ENCODE data around the gene GP1BB. TPM values are rescaled to one million over a fixed set of nuclear protein-coding genes. Genes with fewer than 3 reads are reported as not detected.

Gene GP1BB
- total RNA-seq, 2 donors from 2014 or later = 6.8 to 60.3 TPM

DNA sequence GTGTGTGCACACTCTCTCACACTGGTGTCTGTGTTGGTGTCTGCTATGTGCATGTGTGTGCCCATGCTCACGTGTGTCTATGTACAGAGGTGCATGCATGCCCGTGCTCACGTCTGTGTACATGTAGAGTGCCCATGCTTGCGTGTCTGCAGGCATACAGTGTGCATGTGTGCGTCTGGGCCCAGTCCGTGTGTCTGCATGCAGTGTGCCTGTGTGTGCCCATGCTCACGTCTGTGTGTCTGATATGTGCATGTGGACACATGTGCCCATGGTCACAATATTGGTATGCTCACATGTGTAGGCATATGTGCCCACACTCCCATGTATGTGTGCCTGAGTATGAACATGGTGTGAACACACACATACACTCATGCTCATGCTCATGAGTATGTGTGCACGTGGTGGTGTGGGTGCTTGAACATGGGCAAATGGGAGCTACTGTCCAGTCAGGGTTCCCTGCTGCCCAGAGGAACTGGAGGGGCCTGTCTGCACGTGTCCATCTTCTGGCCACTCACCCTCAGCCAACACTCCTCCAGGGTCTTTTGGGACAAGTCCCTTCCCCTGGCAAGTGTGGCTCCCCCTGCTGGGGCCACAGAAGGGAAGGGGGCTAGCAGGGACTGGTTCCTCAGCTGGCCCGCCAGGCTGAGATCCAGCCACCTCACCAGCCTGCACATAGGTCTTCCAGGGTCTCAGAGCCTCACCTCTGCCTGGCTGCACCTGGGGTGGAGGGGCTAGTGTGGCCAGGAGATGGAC is 29.9 kb downstream of the GP1BB start:
- Histone ChIP-seq H3K4me1 (replicated peaks) (peaks cover 5% of the 10 kb centered on the region), H3K4me3 (no peak overlapping the region), H3K27ac (no peak overlapping the region), H3K36me3 (no peaks in the 10 kb centered on the region), H3K9me3 (no peaks in the 10 kb centered on the region), H3K27me3 (replicated peaks; ENCODE audit: insufficient read depth) (peaks cover 19% of the 10 kb centered on the region)
- no peak for TF ChIP-seq CTCF (IDR thresholded peaks at IDR 0.05)
- TF ChIP-seq POLR2AphosphoS5 (IDR thresholded peaks at IDR 0.05) = no peak
- no peak for TF ChIP-seq POLR2A (IDR thresholded peaks at IDR 0.05)
- WGBS = 86% methylated on average over 9 of the region's 10 CpGs
- no peak for DNase-seq (ENCODE audit: low spot score)
- intact Hi-C loops (cut with DNase I) = no loop called here

DNA sequence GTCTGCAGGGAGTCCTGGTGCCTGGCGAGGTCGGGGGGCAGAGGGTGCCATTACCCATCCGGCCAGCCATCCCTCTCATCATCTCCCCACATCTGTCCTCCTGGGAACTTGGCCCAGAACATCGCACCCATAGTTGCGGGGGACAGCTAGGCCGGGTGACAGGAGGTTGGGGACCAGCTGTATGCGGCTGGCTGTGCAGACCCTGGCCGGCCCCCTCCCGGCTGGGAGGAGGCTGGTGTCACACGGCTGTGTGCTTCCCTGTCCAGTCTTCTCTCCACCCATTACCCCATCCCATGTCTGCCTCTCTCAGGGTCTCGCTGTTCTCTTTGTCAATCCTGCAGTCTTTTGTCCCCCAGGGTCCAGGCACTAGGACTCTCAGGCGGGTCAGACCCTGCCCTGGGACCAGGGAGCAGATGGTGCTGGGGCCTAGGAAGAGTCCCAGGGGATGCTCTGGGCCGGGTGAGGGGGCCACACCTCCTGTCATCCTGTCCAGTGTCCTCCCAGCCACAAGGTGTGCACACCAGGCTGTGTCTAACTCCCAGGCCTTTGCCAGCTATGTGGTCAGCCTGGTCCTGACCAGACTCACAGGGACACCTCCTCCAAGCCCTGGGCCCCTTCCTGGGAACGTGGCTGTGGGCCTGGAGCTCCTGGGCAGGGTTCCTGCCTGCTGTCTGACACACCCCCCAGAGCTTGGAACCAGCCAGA is 30.8 kb downstream of the GP1BB start:
- no peak for DNase-seq (ENCODE audit: low spot score)

GRCh38 chr22:19754701-19755144 is 31.4 kb downstream of the GP1BB start:
- no peak for DNase-seq (ENCODE audit: low spot score)
- H3K4me1 ChIP-seq (replicated peaks) = peaks cover 5% of the 10 kb centered on the region
- no peaks in the 10 kb centered on the region for H3K9me3 ChIP-seq
- peaks cover 19% of the 10 kb centered on the region for H3K27me3 ChIP-seq (replicated peaks; ENCODE audit: insufficient read depth)
- 43% methylated on average over 14 of the region's 14 CpGs for WGBS
- H3K27ac ChIP-seq = no peak overlapping the region
- TF ChIP-seq CTCF (IDR thresholded peaks at IDR 0.05) (no peak), POLR2A (IDR thresholded peaks at IDR 0.05) (no peak), POLR2AphosphoS5 (IDR thresholded peaks at IDR 0.05) (no peak)
- H3K36me3 ChIP-seq = no peaks in the 10 kb centered on the region
- no peak overlapping the region for H3K4me3 ChIP-seq
- intact Hi-C loops (cut with DNase I) = no loop called here

More for the DNA sequence above, 30.8 kb downstream of the GP1BB start:
- TF ChIP-seq CTCF (IDR thresholded peaks at IDR 0.05) = no peak
- TF ChIP-seq POLR2AphosphoS5 (IDR thresholded peaks at IDR 0.05) = no peak
- TF ChIP-seq POLR2A (IDR thresholded peaks at IDR 0.05) = no peak
- 77% methylated on average over 14 of the region's 14 CpGs for WGBS
- intact Hi-C loops (cut with DNase I) = no loop called here
- Histone ChIP-seq H3K4me3 (no peak overlapping the region), H3K27me3 (replicated peaks; ENCODE audit: insufficient read depth) (peaks cover 19% of the 10 kb centered on the region), H3K27ac (no peak overlapping the region), H3K4me1 (replicated peaks) (peaks cover 5% of the 10 kb centered on the region), H3K36me3 (no peaks in the 10 kb centered on the region), H3K9me3 (no peaks in the 10 kb centered on the region)

DNA sequence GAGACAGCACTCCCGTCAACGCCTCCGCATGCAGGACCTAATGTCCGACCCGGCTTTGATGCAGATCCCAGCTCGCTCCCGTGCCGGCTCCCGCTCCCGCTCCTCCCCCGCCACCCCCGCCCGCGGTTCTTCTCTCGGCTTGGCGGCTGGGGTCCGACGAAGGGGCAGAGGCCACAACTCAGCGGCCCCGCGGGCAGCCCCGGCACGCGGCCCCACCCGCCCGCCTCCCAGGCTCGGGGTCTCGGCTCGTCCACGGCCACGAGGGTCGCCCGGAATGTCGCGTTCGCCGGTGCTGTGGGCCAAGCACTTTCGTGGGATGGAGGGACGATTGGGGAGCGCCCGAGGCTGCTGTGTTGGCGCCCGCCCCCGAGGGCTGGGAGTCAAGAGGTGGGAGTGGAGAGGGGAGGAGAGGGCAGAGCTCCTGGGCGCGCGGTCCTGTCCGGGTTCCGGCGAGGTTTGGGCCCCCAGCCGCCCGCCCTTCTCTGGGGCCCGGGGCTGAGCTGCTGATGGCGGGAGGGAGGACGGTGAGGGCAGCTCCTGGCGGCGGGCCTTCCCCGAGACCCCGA is 31.9 kb downstream of the GP1BB start:
- TF ChIP-seq POLR2A (IDR thresholded peaks at IDR 0.05) (no peak), POLR2AphosphoS5 (IDR thresholded peaks at IDR 0.05) (no peak), CTCF (IDR thresholded peaks at IDR 0.05) (no peak)
- 1% methylated on average over 33 of the region's 59 CpGs for WGBS
- Histone ChIP-seq H3K4me3 (peak overlapping the region in 1 of 2 donors; percentile 14), H3K9me3 (no peaks in the 10 kb centered on the region), H3K4me1 (replicated peaks) (peaks cover 5% of the 10 kb centered on the region), H3K27ac (no peak overlapping the region), H3K36me3 (no peaks in the 10 kb centered on the region), H3K27me3 (replicated peaks; ENCODE audit: insufficient read depth) (peaks cover 19% of the 10 kb centered on the region)
- intact Hi-C loops (cut with DNase I) = no loop called here
- DNase-seq (ENCODE audit: low spot score) = no peak

All from prostate gland (tissue), 2 donors.